OCI-LY3 (cell line): Measurements from ENCODE around the gene ITGB8.

Source experiments
- EZH2phosphoT487 ChIP-seq: fragments of 200-600 bp; shearing (Covaris generic); IDR thresholded peaks from 2 replicates; pipeline ENCODE4 v1.6.1; 2018; ENCODE audit warnings: antibody characterized with exemption, mixed run types, low read depth
- TF ChIP-seq, protein P1 (sequence below): fragments of 200-600, 300-600 bp; sonication (generic); IDR thresholded peaks from 2 replicates; pipeline ENCODE4 v1.5.1; 2014; ENCODE audit warnings: antibody characterized with exemption, low read length, low read depth

DNA sequence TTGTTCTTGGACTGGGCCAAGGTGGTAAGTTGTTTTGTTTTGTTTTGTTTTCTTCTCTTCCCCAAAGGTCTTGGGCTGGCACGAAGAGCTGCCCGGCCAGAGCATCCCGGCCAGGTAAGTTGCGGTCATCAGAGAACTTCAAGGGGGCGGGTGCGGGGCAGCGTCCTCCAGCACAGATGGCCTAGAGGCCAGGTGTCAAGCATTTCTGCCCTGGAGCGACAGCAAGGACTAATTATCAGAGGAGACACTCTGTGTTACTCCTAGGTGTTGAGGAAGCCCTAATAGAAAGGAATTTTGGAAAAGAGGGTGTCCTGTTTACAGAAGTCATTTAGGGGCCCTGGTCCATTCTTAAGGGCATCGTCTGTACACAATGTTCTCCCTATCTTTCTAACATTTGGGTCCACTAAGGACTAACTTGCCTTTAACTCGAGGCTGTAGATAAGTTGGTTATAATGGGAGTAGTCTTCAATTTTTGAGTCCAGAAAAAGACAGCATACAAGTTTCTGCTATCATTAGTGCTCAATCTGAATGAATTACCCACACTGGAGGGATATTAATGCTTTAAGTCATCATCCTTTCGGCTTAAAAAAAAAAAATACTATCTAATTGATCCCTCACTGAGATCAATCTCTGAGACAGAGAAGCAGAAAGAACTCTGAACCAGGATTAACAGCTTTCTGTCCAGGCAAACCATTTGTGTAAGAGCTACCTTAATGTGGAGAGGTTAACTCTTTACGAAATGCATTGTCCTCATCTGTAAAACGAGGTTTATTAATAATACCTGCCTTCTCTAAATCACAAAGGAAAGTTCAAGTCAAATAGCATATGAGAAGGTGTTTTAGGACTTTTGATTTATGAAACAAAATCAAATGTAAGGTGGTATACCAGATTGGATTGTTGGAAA, 1.5 kb downstream of the ITGB8 start:
- TF ChIP-seq, protein P1, sequence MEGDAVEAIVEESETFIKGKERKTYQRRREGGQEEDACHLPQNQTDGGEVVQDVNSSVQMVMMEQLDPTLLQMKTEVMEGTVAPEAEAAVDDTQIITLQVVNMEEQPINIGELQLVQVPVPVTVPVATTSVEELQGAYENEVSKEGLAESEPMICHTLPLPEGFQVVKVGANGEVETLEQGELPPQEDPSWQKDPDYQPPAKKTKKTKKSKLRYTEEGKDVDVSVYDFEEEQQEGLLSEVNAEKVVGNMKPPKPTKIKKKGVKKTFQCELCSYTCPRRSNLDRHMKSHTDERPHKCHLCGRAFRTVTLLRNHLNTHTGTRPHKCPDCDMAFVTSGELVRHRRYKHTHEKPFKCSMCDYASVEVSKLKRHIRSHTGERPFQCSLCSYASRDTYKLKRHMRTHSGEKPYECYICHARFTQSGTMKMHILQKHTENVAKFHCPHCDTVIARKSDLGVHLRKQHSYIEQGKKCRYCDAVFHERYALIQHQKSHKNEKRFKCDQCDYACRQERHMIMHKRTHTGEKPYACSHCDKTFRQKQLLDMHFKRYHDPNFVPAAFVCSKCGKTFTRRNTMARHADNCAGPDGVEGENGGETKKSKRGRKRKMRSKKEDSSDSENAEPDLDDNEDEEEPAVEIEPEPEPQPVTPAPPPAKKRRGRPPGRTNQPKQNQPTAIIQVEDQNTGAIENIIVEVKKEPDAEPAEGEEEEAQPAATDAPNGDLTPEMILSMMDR = no peak
- TF ChIP-seq EZH2phosphoT487 = no peak
